NT2/D1 (cell line): ENCODE data around the gene BRME1.
A peak's percentile ranks its signal among the peaks of the same experiment; 100 is the strongest.

Experiments used
- DNase-seq: peaks from one replicate; pipeline ENCODE4 v3.0.0-alpha.2; 2011; ENCODE audit warnings: low read depth, low spot score
- H3K27me3 ChIP-seq: 2 replicates; pipeline ENCODE4 v1.6.0; 2011; ENCODE audit warnings: mild to moderate bottlenecking; ENCODE audit not compliant: insufficient read length, insufficient read depth
- H3K36me3 ChIP-seq: 2 replicates; pipeline ENCODE4 v1.6.1; 2011; ENCODE audit warnings: mild to moderate bottlenecking, low read length, mixed read lengths; ENCODE audit not compliant: insufficient read depth, insufficient read length
- H3K4me1 ChIP-seq: 2 replicates; pipeline ENCODE4 v1.5.1; 2011; ENCODE audit not compliant: insufficient read depth, insufficient read length
- H3K4me3 ChIP-seq: 2 replicates; pipeline ENCODE4 v1.5.1; 2011; ENCODE audit warnings: low read depth; ENCODE audit not compliant: insufficient read length
- H3K9ac ChIP-seq: 2 replicates; pipeline ENCODE4 v1.6.0; 2011; ENCODE audit warnings: low read depth; ENCODE audit not compliant: insufficient read length
- H3K9me3 ChIP-seq: 2 replicates; pipeline ENCODE4 v1.5.1; 2011; ENCODE audit warnings: mild to moderate bottlenecking, low read length; ENCODE audit not compliant: insufficient read depth
- SUZ12 ChIP-seq: IDR thresholded peaks from 2 replicates; pipeline ENCODE4 v1.6.1; 2011; ENCODE audit not compliant: insufficient read length, insufficient read depth; ENCODE audit errors: extremely low read depth
- YY1 ChIP-seq: IDR thresholded peaks from 2 replicates; pipeline ENCODE4 v1.6.1; 2011; ENCODE audit not compliant: insufficient read length, insufficient read depth
- ZNF274 ChIP-seq: IDR thresholded peaks from 2 replicates; pipeline ENCODE4 v1.6.1; 2011; ENCODE audit warnings: mild to moderate bottlenecking, low read depth, low read length

BRME1 gene

DNA sequence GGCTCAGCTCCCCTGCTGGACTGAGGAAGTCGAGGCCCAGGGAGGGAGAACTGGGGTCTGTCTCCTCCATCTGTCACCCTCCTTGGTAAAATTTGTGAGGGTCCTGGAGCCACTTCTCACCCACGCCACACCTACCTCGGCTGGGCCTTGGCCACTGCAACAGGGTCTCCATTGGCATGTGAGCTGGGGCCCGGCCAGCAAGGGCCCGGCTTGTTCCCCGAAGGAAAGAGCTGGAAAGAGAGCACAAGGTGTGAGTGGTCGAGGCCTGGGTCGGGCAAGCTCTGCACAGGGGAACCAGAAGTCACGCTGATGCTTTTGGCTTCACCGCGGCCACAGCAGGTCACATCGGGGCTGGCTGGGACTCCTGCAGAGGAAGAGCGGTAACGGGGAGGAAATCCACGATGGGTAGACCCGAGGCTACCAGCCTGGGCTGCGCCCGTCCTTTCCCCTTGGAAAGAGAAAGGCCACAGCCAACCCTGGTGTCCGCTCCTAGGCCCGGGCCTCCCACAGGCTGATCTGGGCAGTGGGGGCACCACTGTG lies 20.0 kb downstream of the BRME1 start:
- H3K4me1 ChIP-seq: peaks cover 35% of the 10 kb centered on the region
- peaks cover 2% of the 10 kb centered on the region for H3K27me3 ChIP-seq
- no peak overlapping the region for H3K4me3 ChIP-seq
- no peak overlapping the region for H3K9ac ChIP-seq
- no peak for DNase-seq
- H3K36me3 ChIP-seq: no peaks in the 10 kb centered on the region
- no peak for TF ChIP-seq YY1
- no peak for TF ChIP-seq ZNF274
- no peak for TF ChIP-seq SUZ12
- H3K9me3 ChIP-seq: no peaks in the 10 kb centered on the region

DNA sequence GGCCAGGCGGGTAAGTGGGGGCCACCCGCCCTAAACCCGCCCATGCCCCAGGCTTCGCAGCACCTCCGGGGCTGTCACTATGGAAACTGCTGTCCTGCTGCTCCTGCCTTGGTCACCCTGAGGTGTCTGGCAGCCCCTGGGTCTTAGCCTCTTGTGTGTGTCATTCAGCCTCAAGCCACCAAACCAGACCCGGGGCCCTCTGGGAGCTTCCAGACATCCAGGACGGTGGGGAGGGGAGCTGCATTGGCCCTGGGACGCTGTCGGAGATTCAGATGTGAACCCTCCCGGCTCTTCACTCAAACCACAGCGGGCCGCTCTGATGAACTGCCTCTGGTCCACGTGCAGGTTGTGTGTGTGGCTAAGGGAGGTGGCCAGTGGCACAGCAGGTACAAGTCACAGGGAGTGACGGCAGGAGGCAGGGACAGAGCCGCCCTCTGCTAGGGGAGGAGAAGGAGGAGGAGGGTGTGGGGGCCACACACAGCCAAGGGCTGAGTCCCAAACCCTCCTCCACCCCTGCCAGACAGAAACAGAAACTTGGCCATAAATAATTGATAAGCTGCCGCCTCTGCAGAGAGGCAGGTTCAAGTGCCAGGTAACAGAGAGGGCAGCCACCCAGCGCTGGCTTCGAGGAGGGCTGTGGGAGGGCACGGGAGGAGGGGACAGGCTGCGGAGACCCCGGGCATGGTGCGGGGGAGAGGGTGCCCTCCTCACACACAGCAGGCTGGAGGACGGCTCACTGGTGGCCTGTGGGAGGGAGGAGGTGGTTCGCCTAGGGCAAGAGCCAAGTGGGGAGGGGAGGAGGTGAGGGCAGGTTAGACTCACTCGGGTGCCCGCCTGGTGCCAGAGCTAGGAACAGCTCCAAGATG lies 21.0 kb downstream of the BRME1 start:
- Histone ChIP-seq H3K9ac (no peak overlapping the region), H3K4me3 (no peak overlapping the region), H3K36me3 (no peaks in the 10 kb centered on the region), H3K9me3 (no peaks in the 10 kb centered on the region), H3K27me3 (peaks cover 2% of the 10 kb centered on the region), H3K4me1 (peaks cover 40% of the 10 kb centered on the region)
- no peak for DNase-seq
- TF ChIP-seq YY1 (no peak), ZNF274 (no peak), SUZ12 (no peak)

DNA sequence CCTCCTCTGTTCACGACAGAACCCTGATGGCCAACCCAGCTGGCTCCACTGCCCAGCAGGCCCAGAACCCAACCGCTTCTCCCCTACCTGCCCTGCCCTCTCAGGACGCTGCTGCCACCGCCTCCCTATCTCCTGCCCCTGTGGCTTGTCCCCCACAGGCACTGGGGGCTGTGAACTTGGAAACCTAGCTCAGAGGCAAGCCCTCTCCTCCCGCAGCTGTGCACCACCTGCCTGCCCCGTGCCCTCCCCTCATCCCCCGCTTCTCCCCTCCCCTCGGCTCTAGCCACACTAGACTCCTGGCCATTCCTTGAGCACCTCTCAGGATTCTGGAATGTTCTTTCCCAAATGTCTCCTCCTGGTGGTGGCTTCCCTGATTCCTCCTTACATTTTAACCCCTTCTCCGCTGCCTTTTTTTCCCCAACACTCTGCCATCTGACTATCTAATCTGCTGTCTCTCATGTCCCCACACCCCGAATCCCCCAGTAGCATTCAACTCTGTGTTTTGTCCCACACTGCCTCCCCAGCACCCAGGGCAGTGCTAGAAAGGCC lies 22.3 kb downstream of the BRME1 start:
- Histone ChIP-seq H3K4me3 (no peak overlapping the region), H3K9me3 (no peaks in the 10 kb centered on the region), H3K9ac (no peak overlapping the region), H3K27me3 (peaks cover 2% of the 10 kb centered on the region), H3K4me1 (peaks cover 40% of the 10 kb centered on the region), H3K36me3 (no peaks in the 10 kb centered on the region)
- TF ChIP-seq ZNF274 (no peak), YY1 (no peak), SUZ12 (no peak)
- no peak for DNase-seq

DNA sequence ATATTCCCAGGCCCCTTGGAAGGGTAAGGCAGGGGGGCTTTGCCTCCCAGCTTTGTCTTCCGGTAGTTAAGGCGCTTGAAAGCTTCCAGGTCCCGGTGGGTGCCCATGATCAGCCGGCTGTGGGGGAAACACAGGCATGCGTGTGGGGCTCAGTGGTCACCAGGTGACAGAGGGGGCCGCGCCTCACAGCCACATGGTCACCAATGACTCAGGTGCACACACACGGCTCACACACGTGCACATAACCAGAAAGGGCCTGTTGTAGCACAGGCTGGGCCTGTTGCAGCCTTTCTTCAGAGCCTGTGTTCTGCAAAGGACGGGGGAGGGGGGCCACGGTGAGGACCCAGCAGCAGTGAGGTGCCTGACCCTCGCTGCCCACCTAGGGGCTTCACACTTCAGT lies 23.1 kb downstream of the BRME1 start:
- DNase-seq: no peak
- TF ChIP-seq SUZ12: no peak
- Histone ChIP-seq H3K4me1 (peaks cover 38% of the 10 kb centered on the region), H3K9ac (peak overlapping the region; percentile 51), H3K4me3 (no peak overlapping the region), H3K27me3 (peaks cover 2% of the 10 kb centered on the region), H3K36me3 (no peaks in the 10 kb centered on the region), H3K9me3 (no peaks in the 10 kb centered on the region)

DNA sequence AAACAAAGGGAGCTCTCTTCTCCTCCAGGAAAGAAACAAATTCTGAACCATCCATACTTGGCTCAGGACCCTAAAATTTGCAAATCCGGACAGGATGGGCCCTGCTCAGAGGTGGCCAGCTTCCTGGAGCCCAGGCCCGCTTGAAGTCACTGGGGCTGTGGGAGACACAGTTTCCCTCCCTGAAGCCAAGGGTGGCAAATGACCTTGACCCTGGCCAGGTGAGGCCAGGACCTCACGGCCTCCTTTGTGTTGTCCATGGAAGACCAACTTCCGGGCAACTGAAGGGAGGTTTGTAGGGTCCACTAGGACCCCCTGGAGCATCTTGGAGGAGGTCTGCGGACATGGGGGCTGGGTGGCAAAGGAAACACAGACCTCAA lies 23.5 kb downstream of the BRME1 start:
- DNase-seq: no peak
- H3K4me3 ChIP-seq: no peak overlapping the region
- TF ChIP-seq YY1: no peak
- TF ChIP-seq SUZ12: no peak
- TF ChIP-seq ZNF274: no peak
- H3K36me3 ChIP-seq: no peaks in the 10 kb centered on the region
- H3K27me3 ChIP-seq: peaks cover 2% of the 10 kb centered on the region
- no peak overlapping the region for H3K9ac ChIP-seq
- H3K4me1 ChIP-seq: peaks cover 38% of the 10 kb centered on the region
- H3K9me3 ChIP-seq: no peaks in the 10 kb centered on the region

DNA sequence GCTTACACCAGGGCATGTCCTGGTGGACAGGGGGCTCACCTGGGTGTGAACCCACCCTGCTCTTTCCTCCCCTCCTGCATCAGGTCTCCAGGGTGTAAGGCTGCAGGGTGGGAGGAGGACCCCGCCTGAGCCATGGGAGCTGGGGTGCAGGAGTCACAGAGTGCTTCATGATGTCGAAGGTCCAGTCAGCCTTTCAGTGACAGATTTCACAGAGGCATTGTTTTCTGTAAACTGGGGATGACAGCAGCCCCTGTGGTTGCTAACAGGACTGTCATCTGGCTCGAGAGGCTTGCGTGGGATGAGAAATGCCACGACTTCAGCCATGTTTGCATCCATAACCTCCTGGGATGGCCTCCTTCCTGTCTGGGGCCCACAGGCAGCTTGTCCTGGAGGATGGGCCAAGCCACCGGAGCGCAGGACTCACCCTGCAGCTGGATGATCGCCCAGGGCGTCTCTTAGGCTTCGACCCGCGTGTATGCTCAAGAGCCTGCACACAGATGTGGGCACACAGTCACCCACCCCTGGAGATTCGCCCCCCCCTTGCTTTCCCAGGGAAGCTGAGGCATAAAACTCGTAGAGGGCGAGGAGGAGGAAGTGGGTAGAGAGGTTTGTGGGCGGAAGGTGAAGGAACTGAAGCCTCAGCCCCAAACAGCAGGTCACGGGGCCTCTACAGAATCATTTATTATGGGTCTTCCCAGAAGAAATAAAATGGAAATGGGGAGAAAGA lies 24.1 kb downstream of the BRME1 start:
- Histone ChIP-seq H3K36me3 (no peaks in the 10 kb centered on the region), H3K27me3 (peaks cover 5% of the 10 kb centered on the region), H3K4me3 (peak overlapping the region; percentile 5), H3K9ac (peak overlapping the region; percentile 74), H3K9me3 (no peaks in the 10 kb centered on the region), H3K4me1 (peaks cover 37% of the 10 kb centered on the region)
- DNase-seq: no peak
- TF ChIP-seq ZNF274 (no peak), YY1 (no peak)

DNA sequence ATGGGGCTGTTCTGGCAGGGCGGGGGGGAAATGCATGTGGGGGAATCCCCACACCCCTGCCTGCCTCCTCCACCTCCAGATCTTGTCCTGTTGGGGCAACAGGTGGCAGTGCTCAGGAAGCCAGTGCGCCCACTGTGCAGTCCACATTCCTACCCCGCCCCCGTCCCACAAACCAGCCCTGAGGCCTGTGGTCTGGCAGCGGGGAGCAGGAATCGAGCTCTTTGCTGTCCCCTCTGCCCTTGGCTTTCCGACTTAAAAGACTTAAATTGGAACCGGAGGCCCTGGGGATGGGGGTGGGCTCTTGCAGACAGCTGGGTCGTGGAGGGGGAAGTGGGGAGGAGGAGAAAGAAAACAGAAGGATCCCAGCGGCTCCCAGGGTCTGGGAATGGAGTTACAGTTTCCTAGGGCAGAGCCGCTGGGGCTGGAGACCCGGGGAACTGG lies 24.6 kb downstream of the BRME1 start:
- peak overlapping the region; percentile 5 for H3K4me3 ChIP-seq
- peaks cover 41% of the 10 kb centered on the region for H3K4me1 ChIP-seq
- H3K27me3 ChIP-seq: peaks cover 10% of the 10 kb centered on the region
- no peak for TF ChIP-seq ZNF274
- H3K36me3 ChIP-seq: no peaks in the 10 kb centered on the region
- peak overlapping the region; percentile 74 for H3K9ac ChIP-seq
- H3K9me3 ChIP-seq: no peaks in the 10 kb centered on the region
- peak; percentile 83 for DNase-seq
